GM18505 (cell line): ENCODE results near the gene GINS2.

Experiments
- ATAC-seq: cut with Tn5 transposase; IDR thresholded peaks from one replicate; pipeline ENCODE4 v1.9.1; 2021; ENCODE audit not compliant: unreplicated experiment
- POLR2A ChIP-seq: IDR thresholded peaks from 4 replicates; pipeline ENCODE4 v1.6.1; 2011; ENCODE audit warnings: borderline replicate concordance; ENCODE audit not compliant: insufficient read depth, insufficient read length; ENCODE audit errors: extremely low read depth

Gene GINS2

GRCh38 chr16:85648070-85648714 is 40.6 kb downstream of the GINS2 start:
- no peak for TF ChIP-seq POLR2A
- ATAC-seq: no peak

GRCh38 chr16:85646976-85647375 is 41.8 kb downstream of the GINS2 start:
- no peak for TF ChIP-seq POLR2A
- ATAC-seq: no peak

- ATAC-seq: no peak
- TF ChIP-seq POLR2A: no peak
Measured at GRCh38 chr16:85646358-85646907, 42.3 kb downstream of the GINS2 start.

GRCh38 chr16:85645021-85645589 is 43.6 kb downstream of the GINS2 start:
- ATAC-seq: no peak
- no peak for TF ChIP-seq POLR2A

GRCh38 chr16:85644093-85644712 is 44.6 kb downstream of the GINS2 start:
- no peak for TF ChIP-seq POLR2A
- ATAC-seq: no peak

GRCh38 chr16:85643631-85644030 is 45.1 kb downstream of the GINS2 start:
- no peak for TF ChIP-seq POLR2A
- ATAC-seq: no peak

- no peak for ATAC-seq
Measured at GRCh38 chr16:85642762-85643358, 45.9 kb downstream of the GINS2 start.

GRCh38 chr16:85641776-85642176 is 47.0 kb downstream of the GINS2 start:
- TF ChIP-seq POLR2A: no peak
- ATAC-seq: no peak

More at GRCh38 chr16:85642762-85643358, 45.9 kb downstream of the GINS2 start:
- TF ChIP-seq POLR2A: no peak

- TF ChIP-seq POLR2A: no peak
- no peak for ATAC-seq
Measured at GRCh38 chr16:85641305-85641704, 47.4 kb downstream of the GINS2 start.

- no peak for ATAC-seq
- TF ChIP-seq POLR2A: no peak
Measured at GRCh38 chr16:85640585-85640984, 48.2 kb downstream of the GINS2 start.

- TF ChIP-seq POLR2A: no peak
- ATAC-seq: no peak
Measured at GRCh38 chr16:85640254-85640558, 48.5 kb downstream of the GINS2 start.

- TF ChIP-seq POLR2A: no peak
- ATAC-seq: no peak
Measured at GRCh38 chr16:85639529-85640253, 49.1 kb downstream of the GINS2 start.
